Caco-2 (cell line): ENCODE measurements around the gene SLC9C2. TPM values are rescaled to one million over a fixed set of nuclear protein-coding genes. Genes with fewer than 3 reads are reported as not detected.

Source experiments
- BruUV-seq: library from RNA; stranded (reverse); fragments of 400-500 nt; replicated peaks from 2 replicates; lab custom pipeline; 2021; lab: Mats Ljungman, UMichigan
- CTCF ChIA-PET: fragments of 300-600 bp; sonication (Branson Sonifier 250); formaldehyde crosslinking; loops from one replicate; lab custom pipeline; 2022; ENCODE audit warnings: antibody characterized with exemption; lab: Charles Lee
- POLR2A ChIA-PET: fragments of 300-600 bp; sonication (Branson Sonifier 250); formaldehyde crosslinking; loops from one replicate; lab custom pipeline; 2022; ENCODE audit warnings: antibody characterized with exemption; lab: Charles Lee
- DNase-seq, 2 experiments: peaks; one replicate each; pipeline versions ENCODE4 v3.0.0 to v3.0.0-alpha.2; 2020 to 2022
- H3K27me3 ChIP-seq: replicated peaks from 2 replicates; pipeline ENCODE4 v1.6.0; 2011; ENCODE audit warnings: low read length; ENCODE audit not compliant: control insufficient read depth, insufficient read depth
- H3K36me3 ChIP-seq: 2 replicates; pipeline ENCODE4 v1.5.1; 2011; ENCODE audit warnings: low read length; ENCODE audit not compliant: control insufficient read depth, insufficient read depth
- H3K4me1 ChIP-seq: fragments of 250-450 bp; sonication (Bioruptor Pico); 2 replicates; pipeline ENCODE4 v1.5.1; 2020; ENCODE audit warnings: mild to moderate bottlenecking
- H3K4me3 ChIP-seq: 2 replicates; pipeline ENCODE4 v1.5.1; 2011; ENCODE audit warnings: low read depth, mild to moderate bottlenecking, control low read depth, low read length
- H3K9me3 ChIP-seq: fragments of 250-450 bp; sonication (Bioruptor Pico); 2 replicates; pipeline ENCODE4 v1.5.1; 2020; ENCODE audit warnings: mild to moderate bottlenecking, moderate library complexity
- H3K27ac Mint-ChIP-seq: one replicate; pipeline ENCODE4 v1.8.0; 2022; ENCODE audit warnings: mixed read lengths; ENCODE audit not compliant: unreplicated experiment
- H3K27me3 Mint-ChIP-seq: one replicate; pipeline ENCODE4 v1.8.0; 2022; ENCODE audit warnings: mixed read lengths; ENCODE audit not compliant: insufficient read depth, unreplicated experiment
- H3K36me3 Mint-ChIP-seq: one replicate; pipeline ENCODE4 v1.8.0; 2022; ENCODE audit warnings: mild to moderate bottlenecking, mixed read lengths; ENCODE audit not compliant: insufficient read depth, unreplicated experiment
- H3K4me1 Mint-ChIP-seq: one replicate; pipeline ENCODE4 v1.8.0; 2022; ENCODE audit warnings: low read depth, mixed read lengths; ENCODE audit not compliant: unreplicated experiment
- H3K4me3 Mint-ChIP-seq: one replicate; pipeline ENCODE4 v1.8.0; 2022; ENCODE audit warnings: mild to moderate bottlenecking, moderate library complexity, mixed read lengths; ENCODE audit not compliant: unreplicated experiment
- H3K9me3 Mint-ChIP-seq: one replicate; pipeline ENCODE4 v1.8.0; 2022; ENCODE audit warnings: mixed read lengths; ENCODE audit not compliant: unreplicated experiment
- intact Hi-C: fragments of 100-400 bp; cut with micrococcal nuclease; formaldehyde crosslinking; loops from one replicate; pipeline ENCODE4 v1.10.0; 2022; ENCODE audit not compliant: unreplicated experiment
- total RNA-seq: library from RNA; stranded (reverse); gene quantifications from 2 replicates; pipeline ENCODE4 v1.2.3, GENCODE V29; 2022
- TF ChIP-seq, protein P1 (sequence below), 2 experiments: fragments of 200-600 bp in 1 of 2; IDR thresholded peaks; 1 replicate in 1 of 2; 2 replicates in 1 of 2; pipeline versions ENCODE4 v1.5.1 to v1.8.0; 2011 to 2022; ENCODE audit warnings: antibody characterized with exemption in 1 of 2, control low read depth in 1 of 2, inconsistent platforms in 1 of 2, low read depth in 1 of 2, low read length in 1 of 2, mild to moderate bottlenecking in 1 of 2, moderate library complexity in 1 of 2; ENCODE audit not compliant: insufficient read depth in 1 of 2, severe bottlenecking in 1 of 2, unreplicated experiment in 1 of 2

Gene SLC9C2
- total RNA-seq, 1 experiment from 2014 or later = not detected

- Histone ChIP-seq H3K4me1 (no peaks in the 10 kb centered on the region), H3K4me3 (no peak overlapping the region), H3K9me3 (no peaks in the 10 kb centered on the region), H3K36me3 (no peaks in the 10 kb centered on the region), H3K27me3 (no peaks in the 10 kb centered on the region)
- intact Hi-C loops = no loop called here
- peaks cover 14% of the 10 kb centered on the region for H3K27me3 Mint-ChIP-seq
- no peaks in the 10 kb centered on the region for H3K36me3 Mint-ChIP-seq
- no peak overlapping the region for H3K27ac Mint-ChIP-seq
- no peaks in the 10 kb centered on the region for H3K9me3 Mint-ChIP-seq
- H3K4me3 Mint-ChIP-seq = no peak overlapping the region
- ChIA-PET POLR2A (no interaction called here), CTCF (interaction anchor here (0.8 kb wide), 1 partner anchor 17 kb away, joined by 4 read pairs; no protein-coding TSS in a partner anchor)
- no peaks in the 10 kb centered on the region for H3K4me1 Mint-ChIP-seq
- TF ChIP-seq, protein P1, sequence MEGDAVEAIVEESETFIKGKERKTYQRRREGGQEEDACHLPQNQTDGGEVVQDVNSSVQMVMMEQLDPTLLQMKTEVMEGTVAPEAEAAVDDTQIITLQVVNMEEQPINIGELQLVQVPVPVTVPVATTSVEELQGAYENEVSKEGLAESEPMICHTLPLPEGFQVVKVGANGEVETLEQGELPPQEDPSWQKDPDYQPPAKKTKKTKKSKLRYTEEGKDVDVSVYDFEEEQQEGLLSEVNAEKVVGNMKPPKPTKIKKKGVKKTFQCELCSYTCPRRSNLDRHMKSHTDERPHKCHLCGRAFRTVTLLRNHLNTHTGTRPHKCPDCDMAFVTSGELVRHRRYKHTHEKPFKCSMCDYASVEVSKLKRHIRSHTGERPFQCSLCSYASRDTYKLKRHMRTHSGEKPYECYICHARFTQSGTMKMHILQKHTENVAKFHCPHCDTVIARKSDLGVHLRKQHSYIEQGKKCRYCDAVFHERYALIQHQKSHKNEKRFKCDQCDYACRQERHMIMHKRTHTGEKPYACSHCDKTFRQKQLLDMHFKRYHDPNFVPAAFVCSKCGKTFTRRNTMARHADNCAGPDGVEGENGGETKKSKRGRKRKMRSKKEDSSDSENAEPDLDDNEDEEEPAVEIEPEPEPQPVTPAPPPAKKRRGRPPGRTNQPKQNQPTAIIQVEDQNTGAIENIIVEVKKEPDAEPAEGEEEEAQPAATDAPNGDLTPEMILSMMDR (IDR thresholded peaks at IDR 0.05; ENCODE audit: insufficient read depth in 1 of 2, low read depth in 1 of 2, low read length in 1 of 2, severe bottlenecking in 1 of 2, unreplicated experiment in 1 of 2) = no peak
- no TSS peak for BruUV-seq
- DNase-seq = no peak
Measured at GRCh38 chr1:173580071-173580470, 22.8 kb downstream of the SLC9C2 start.

DNA sequence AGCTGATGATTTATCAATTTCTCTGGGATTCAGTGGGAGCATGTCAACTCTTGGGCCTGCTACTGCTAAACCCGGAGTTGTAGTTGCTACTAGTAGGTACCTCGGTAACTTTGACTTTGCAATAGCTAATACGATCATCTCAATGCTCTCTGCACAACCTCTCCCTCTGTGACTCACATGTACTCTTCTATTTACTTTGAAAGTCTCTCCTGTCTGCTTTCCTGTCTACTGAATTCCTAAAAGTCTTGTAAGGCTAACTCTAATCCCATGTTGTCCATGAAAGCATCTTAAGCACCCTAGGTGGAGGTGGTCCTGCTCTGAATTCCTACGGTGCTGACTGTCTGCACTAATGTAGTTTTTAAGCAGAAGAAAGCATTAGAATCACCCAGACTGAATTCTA lies 29.3 kb downstream of the SLC9C2 start:
- TF ChIP-seq, protein P1 (IDR thresholded peaks at IDR 0.05; ENCODE audit: insufficient read depth in 1 of 2, low read depth in 1 of 2, low read length in 1 of 2, severe bottlenecking in 1 of 2, unreplicated experiment in 1 of 2) = no peak
- ChIA-PET POLR2A (no interaction called here), CTCF (no interaction called here)
- no peaks in the 10 kb centered on the region for H3K4me1 Mint-ChIP-seq
- H3K9me3 ChIP-seq = no peaks in the 10 kb centered on the region
- H3K9me3 Mint-ChIP-seq = peaks cover under 1% of the 10 kb centered on the region
- H3K27me3 ChIP-seq = no peaks in the 10 kb centered on the region
- H3K27ac Mint-ChIP-seq = no peak overlapping the region
- no peaks in the 10 kb centered on the region for H3K36me3 ChIP-seq
- intact Hi-C loops = no loop called here
- H3K4me1 ChIP-seq = no peaks in the 10 kb centered on the region
- H3K4me3 Mint-ChIP-seq = no peak overlapping the region
- DNase-seq = no peak
- peaks cover 4% of the 10 kb centered on the region for H3K27me3 Mint-ChIP-seq
- no TSS peak for BruUV-seq
- H3K4me3 ChIP-seq = no peak overlapping the region
- no peaks in the 10 kb centered on the region for H3K36me3 Mint-ChIP-seq

- TF ChIP-seq, protein P1 (IDR thresholded peaks at IDR 0.05; ENCODE audit: insufficient read depth in 1 of 2, low read depth in 1 of 2, low read length in 1 of 2, severe bottlenecking in 1 of 2, unreplicated experiment in 1 of 2) = no peak
- peaks cover 7% of the 10 kb centered on the region for H3K27me3 Mint-ChIP-seq
- H3K9me3 Mint-ChIP-seq = peaks cover 13% of the 10 kb centered on the region
- BruUV-seq = no TSS peak
- H3K27me3 ChIP-seq = no peaks in the 10 kb centered on the region
- H3K36me3 ChIP-seq = no peaks in the 10 kb centered on the region
- intact Hi-C loops = no loop called here
- no peak for DNase-seq
- no peak overlapping the region for H3K4me3 ChIP-seq
- no peaks in the 10 kb centered on the region for H3K36me3 Mint-ChIP-seq
- no peaks in the 10 kb centered on the region for H3K4me1 ChIP-seq
- H3K4me1 Mint-ChIP-seq = no peaks in the 10 kb centered on the region
- H3K27ac Mint-ChIP-seq = no peak overlapping the region
- ChIA-PET POLR2A (no interaction called here), CTCF (no interaction called here)
- H3K4me3 Mint-ChIP-seq = no peak overlapping the region
- H3K9me3 ChIP-seq = no peaks in the 10 kb centered on the region; the same call in 1 of the 2 replicates
Measured at GRCh38 chr1:173572201-173572873, 30.5 kb downstream of the SLC9C2 start.
